HepG2 (cell line): ENCODE data around the gene EMILIN3. TPM values are rescaled to one million over a fixed set of nuclear protein-coding genes. Genes with fewer than 3 reads are reported as not detected.

ENCODE experiments used
- AGO2 ChIP-seq: fragments of 200-400 bp; formaldehyde crosslinking; optimal IDR thresholded peaks from 2 replicates; pipeline ENCODE3; 2017; ENCODE audit warnings: mild to moderate bottlenecking, low read depth, low read length, moderate library complexity
- BHLHE40 ChIP-seq: IDR thresholded peaks from 2 replicates; pipeline ENCODE4 v1.6.1; 2011; ENCODE audit warnings: low read length, improper control_type of control experiment
- DMTF1 ChIP-seq: sonication (generic); formaldehyde crosslinking; IDR thresholded peaks from 2 replicates; pipeline ENCODE4 v1.4.0; 2020; ENCODE audit warnings: mild to moderate bottlenecking, missing genetic modification reagents
- EEA1 ChIP-seq: sonication (generic); formaldehyde crosslinking; IDR thresholded peaks from 2 replicates; pipeline ENCODE4 v1.5.1; 2020; ENCODE audit warnings: mild to moderate bottlenecking, missing genetic modification reagents, borderline replicate concordance
- ESRRA ChIP-seq: sonication (generic); formaldehyde crosslinking; IDR thresholded peaks from 2 replicates; pipeline ENCODE4 v1.5.1; 2020; ENCODE audit warnings: mild to moderate bottlenecking, low read depth, missing genetic modification reagents
- GLI4 ChIP-seq: sonication (generic); formaldehyde crosslinking; IDR thresholded peaks from 2 replicates; pipeline ENCODE4 v1.5.1; 2020; ENCODE audit warnings: missing genetic modification reagents, mild to moderate bottlenecking, moderate library complexity, borderline replicate concordance
- HNF4G ChIP-seq, 2 experiments: sonication (generic) in 1 of 2; formaldehyde crosslinking in 1 of 2; IDR thresholded peaks; 2 replicates each; pipeline versions ENCODE4 v1.4.0 to v1.6.1; 2011 to 2020; ENCODE audit warnings: borderline replicate concordance in 2 of 2, low read depth in 2 of 2, mild to moderate bottlenecking in 2 of 2, low read length in 1 of 2, missing genetic modification reagents in 1 of 2, moderate library complexity in 1 of 2
- KAT7 ChIP-seq: IDR thresholded peaks from 2 replicates; pipeline ENCODE4 v1.6.1; 2018; ENCODE audit warnings: borderline replicate concordance, missing compliant biosample characterization
- MBNL3 ChIP-seq: fragments of 250-450 bp; sonication (Bioruptor Pico); conservative IDR thresholded peaks from 2 replicates; pipeline ENCODE4 v1.8.0; 2022; ENCODE audit warnings: mild to moderate bottlenecking, inconsistent platforms
- MLLT10 ChIP-seq: sonication (generic); formaldehyde crosslinking; IDR thresholded peaks from 2 replicates; pipeline ENCODE4 v1.4.0; 2020; ENCODE audit warnings: missing genetic modification reagents
- MXD4 ChIP-seq: IDR thresholded peaks from 2 replicates; pipeline ENCODE4 v1.6.1; 2016; ENCODE audit warnings: mild to moderate bottlenecking, missing biosample characterization, missing genetic modification reagents
- MYC ChIP-seq: sonication (generic); formaldehyde crosslinking; IDR thresholded peaks from 2 replicates; pipeline ENCODE4 v1.9.0; 2021; ENCODE audit warnings: missing genetic modification reagents, borderline replicate concordance
- SOX5 ChIP-seq: IDR thresholded peaks from 2 replicates; pipeline ENCODE4 v1.6.1; 2016; ENCODE audit warnings: borderline replicate concordance
- ZFX ChIP-seq: sonication (generic); formaldehyde crosslinking; IDR thresholded peaks from 2 replicates; pipeline ENCODE4 v1.4.0; 2020; ENCODE audit warnings: mild to moderate bottlenecking, low read depth, missing genetic modification reagents, moderate library complexity
- ZNF232 ChIP-seq: sonication (generic); formaldehyde crosslinking; IDR thresholded peaks from 2 replicates; pipeline ENCODE4 v1.4.0; 2020; ENCODE audit warnings: missing genetic modification reagents, borderline replicate concordance
- ZNF274 ChIP-seq: sonication (generic); formaldehyde crosslinking; IDR thresholded peaks from 2 replicates; pipeline ENCODE4 v1.5.1; 2020; ENCODE audit warnings: mild to moderate bottlenecking, missing genetic modification reagents
- ZNF563 ChIP-seq: sonication (generic); formaldehyde crosslinking; IDR thresholded peaks from 2 replicates; pipeline ENCODE4 v1.8.0; 2022; ENCODE audit warnings: mild to moderate bottlenecking, moderate library complexity, missing genetic modification reagents
- ZNF580 ChIP-seq: IDR thresholded peaks from 2 replicates; pipeline ENCODE4 v1.6.1; 2016; ENCODE audit warnings: low read depth, borderline replicate concordance
- polyA plus RNA-seq, 8 experiments: library from polyadenylated mRNA; depleted of rRNA in 3 of 8; stranded (reverse) in 7 of 8; unstranded in 1 of 8; fragments of >200 nt; fragmentation: Illumina TruSeq in 4 of 8; extraction: Trizol in 4 of 8; gene quantifications; 2 replicates each; pipeline versions ENCODE4 v1.2.1 to v1.2.3, GENCODE V29; 2011 to 2016; ENCODE audit warnings: low read depth in 4 of 8, missing spikeins in 1 of 8, mixed read lengths in 1 of 8; ENCODE audit not compliant: insufficient read depth in 1 of 8
- total RNA-seq, 5 experiments: library from RNA; depleted of rRNA; stranded (reverse); fragments of >200 nt; fragmentation: Illumina TruSeq; extraction: Trizol; gene quantifications; 2 replicates each; pipeline ENCODE4 v1.2.3, GENCODE V29; 2016; ENCODE audit warnings: low read depth in 1 of 5
- TF ChIP-seq, protein P1 (sequence below): fragments of 450-650 bp; IDR thresholded peaks from 2 replicates; pipeline ENCODE4 v1.6.1; 2016
- TF ChIP-seq, protein P2 (sequence below): IDR thresholded peaks from 2 replicates; pipeline ENCODE4 v1.6.1; 2016; ENCODE audit warnings: missing genetic modification reagents, missing compliant biosample characterization
- TF ChIP-seq, protein P3 (sequence below): sonication (generic); formaldehyde crosslinking; IDR thresholded peaks from 2 replicates; pipeline ENCODE4 v1.4.0; 2020; ENCODE audit warnings: missing genetic modification reagents
- TF ChIP-seq, protein P4 (sequence below): sonication (generic); formaldehyde crosslinking; IDR thresholded peaks from 2 replicates; pipeline ENCODE4 v1.8.1; 2023; ENCODE audit warnings: mild to moderate bottlenecking, missing genetic modification reagents, borderline replicate concordance

Gene EMILIN3
- total and polyA plus RNA-seq, 2 of the 13 experiments (the other 11 are each of a cell fraction or from before 2014, with no cell fraction given): 0.25 to 0.29 TPM

DNA sequence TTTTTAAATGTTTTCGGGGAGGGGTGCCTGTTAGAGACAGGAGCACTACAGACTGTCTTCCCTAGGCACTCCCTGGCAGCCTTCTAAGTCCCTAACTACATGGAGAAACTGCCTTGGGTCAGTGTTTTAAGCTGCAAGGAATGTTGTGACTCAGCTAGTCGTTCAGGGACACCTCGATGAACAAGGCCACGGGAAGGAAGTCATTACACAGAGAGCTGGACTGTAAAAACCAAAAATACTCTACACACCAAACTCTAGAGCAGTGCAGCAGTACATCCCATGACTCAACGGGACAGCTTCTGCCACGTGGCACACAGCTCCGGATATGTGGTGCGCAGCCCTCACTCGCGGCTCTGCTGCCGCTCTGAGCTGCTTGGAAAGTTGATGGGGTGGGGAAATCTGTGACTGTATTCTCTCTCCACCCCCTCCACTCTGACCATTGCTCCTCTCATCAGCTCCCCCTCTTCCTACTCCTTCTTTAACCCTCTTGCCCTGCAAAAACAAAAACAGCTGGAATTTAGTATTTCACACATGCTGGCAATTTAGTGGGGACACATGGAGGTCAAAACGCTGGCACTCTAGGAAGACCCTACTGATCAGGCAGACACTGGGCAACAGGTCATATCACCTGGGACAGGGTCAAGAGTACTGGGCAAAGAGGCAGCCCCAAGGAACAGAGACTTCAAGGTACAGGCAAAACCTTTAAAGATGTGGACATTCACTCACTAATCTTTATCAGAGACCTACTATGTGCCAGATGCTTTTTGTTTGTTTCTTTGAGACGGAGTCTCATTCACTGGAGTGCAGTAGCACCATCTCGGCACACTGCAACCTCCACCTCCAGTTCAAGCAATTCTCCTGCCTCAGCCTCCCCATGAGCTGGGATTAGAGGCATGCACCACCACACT is 36.9 kb downstream of the EMILIN3 start (continued):
- TF ChIP-seq, protein P1, sequence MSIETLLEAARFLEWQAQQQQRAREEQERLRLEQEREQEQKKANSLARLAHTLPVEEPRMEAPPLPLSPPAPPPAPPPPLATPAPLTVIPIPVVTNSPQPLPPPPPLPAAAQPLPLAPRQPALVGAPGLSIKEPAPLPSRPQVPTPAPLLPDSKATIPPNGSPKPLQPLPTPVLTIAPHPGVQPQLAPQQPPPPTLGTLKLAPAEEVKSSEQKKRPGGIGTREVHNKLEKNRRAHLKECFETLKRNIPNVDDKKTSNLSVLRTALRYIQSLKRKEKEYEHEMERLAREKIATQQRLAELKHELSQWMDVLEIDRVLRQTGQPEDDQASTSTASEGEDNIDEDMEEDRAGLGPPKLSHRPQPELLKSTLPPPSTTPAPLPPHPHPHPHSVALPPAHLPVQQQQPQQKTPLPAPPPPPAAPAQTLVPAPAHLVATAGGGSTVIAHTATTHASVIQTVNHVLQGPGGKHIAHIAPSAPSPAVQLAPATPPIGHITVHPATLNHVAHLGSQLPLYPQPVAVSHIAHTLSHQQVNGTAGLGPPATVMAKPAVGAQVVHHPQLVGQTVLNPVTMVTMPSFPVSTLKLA: peak; percentile 68
- peak; percentile 35; the same call in 1 of the 2 replicates for TF ChIP-seq SOX5 (CRISPR knock-in tag)
- no peak for TF ChIP-seq BHLHE40
- TF ChIP-seq ZNF232 (CRISPR knock-in tag): 0 out of 2 replicates have a peak, but pooled peaks have one; percentile 47
- TF ChIP-seq, protein P2, sequence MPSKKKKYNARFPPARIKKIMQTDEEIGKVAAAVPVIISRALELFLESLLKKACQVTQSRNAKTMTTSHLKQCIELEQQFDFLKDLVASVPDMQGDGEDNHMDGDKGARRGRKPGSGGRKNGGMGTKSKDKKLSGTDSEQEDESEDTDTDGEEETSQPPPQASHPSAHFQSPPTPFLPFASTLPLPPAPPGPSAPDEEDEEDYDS (CRISPR knock-in tag): peak; percentile 18; the same call in 1 of the 2 replicates
- no peak for TF ChIP-seq HNF4G (IDR thresholded peaks at IDR 0.05; ENCODE audit: borderline replicate concordance, low read depth, low read length)
- peak; percentile 36; the same call in 1 of the 2 replicates for TF ChIP-seq HNF4G (CRISPR knock-in tag; IDR thresholded peaks at IDR 0.05; ENCODE audit: borderline replicate concordance, low read depth)
- TF ChIP-seq MLLT10 (CRISPR knock-in tag): no peak
- TF ChIP-seq ZNF580: 0 out of 2 replicates have a peak, but pooled peaks have one; percentile 28
- TF ChIP-seq EEA1 (CRISPR knock-in tag): 0 out of 2 replicates have a peak, but pooled peaks have one; percentile 75
- TF ChIP-seq, protein P3, sequence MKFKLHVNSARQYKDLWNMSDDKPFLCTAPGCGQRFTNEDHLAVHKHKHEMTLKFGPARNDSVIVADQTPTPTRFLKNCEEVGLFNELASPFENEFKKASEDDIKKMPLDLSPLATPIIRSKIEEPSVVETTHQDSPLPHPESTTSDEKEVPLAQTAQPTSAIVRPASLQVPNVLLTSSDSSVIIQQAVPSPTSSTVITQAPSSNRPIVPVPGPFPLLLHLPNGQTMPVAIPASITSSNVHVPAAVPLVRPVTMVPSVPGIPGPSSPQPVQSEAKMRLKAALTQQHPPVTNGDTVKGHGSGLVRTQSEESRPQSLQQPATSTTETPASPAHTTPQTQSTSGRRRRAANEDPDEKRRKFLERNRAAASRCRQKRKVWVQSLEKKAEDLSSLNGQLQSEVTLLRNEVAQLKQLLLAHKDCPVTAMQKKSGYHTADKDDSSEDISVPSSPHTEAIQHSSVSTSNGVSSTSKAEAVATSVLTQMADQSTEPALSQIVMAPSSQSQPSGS: 0 out of 2 replicates have a peak, but pooled peaks have one; percentile 40
- peak; percentile 54; the same call in 1 of the 2 replicates for TF ChIP-seq ZFX (CRISPR knock-in tag)
- TF ChIP-seq MYC: peak; percentile 93
- TF ChIP-seq, protein P4, sequence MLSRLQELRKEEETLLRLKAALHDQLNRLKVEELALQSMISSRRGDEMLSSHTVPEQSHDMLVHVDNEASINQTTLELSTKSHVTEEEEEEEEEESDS (CRISPR knock-in tag): no peak
- TF ChIP-seq ZNF274 (CRISPR knock-in tag): peak; percentile 91
- 0 out of 2 replicates have a peak, but pooled peaks have one; percentile 63 for TF ChIP-seq ESRRA (CRISPR knock-in tag)
- no peak for TF ChIP-seq AGO2
- peak; percentile 45 for TF ChIP-seq MXD4 (CRISPR knock-in tag)
- no peak for TF ChIP-seq MBNL3 (CRISPR knock-in tag)
- TF ChIP-seq DMTF1 (CRISPR knock-in tag): peak; percentile 71; the same call in 1 of the 2 replicates
- TF ChIP-seq ZNF563 (CRISPR knock-in tag): peak; percentile 63; the same call in 1 of the 2 replicates
- TF ChIP-seq KAT7: no peak
- peak; percentile 43; the same call in 1 of the 2 replicates for TF ChIP-seq GLI4
